Transverse colon (tissue), 4 donors: ENCODE measurements around the gene RCBTB1. TPM values are rescaled to one million over a fixed set of nuclear protein-coding genes. Genes with fewer than 3 reads are reported as not detected.

ENCODE experiments used
- DNase-seq: peaks from one replicate; pipeline ENCODE4 v3.0.0-alpha.2; 2019
- H3K27ac ChIP-seq, 4 donors: fragments of 200-600 bp; sonication (generic); 2 replicates each; pipeline ENCODE4 v1.5.1; 2016 to 2018; ENCODE audit warnings: inconsistent platforms in 4 of 4
- H3K27me3 ChIP-seq: fragments of 200-600 bp; sonication (generic); 2 replicates; pipeline ENCODE4 v1.5.1; 2017; ENCODE audit warnings: inconsistent platforms
- H3K36me3 ChIP-seq, 4 donors: fragments of 200-600 bp; sonication (generic); 2 replicates each; pipeline ENCODE4 v1.5.1; 2017 to 2019; ENCODE audit warnings: inconsistent platforms in 4 of 4
- H3K4me1 ChIP-seq, 4 donors: fragments of 200-600 bp; sonication (generic); 2 replicates each; pipeline ENCODE4 v1.5.1; 2017 to 2020; ENCODE audit warnings: inconsistent platforms in 4 of 4
- H3K4me3 ChIP-seq, 4 donors: fragments of 200-600 bp; sonication (generic); 1 replicate in 1 of 4; 2 replicates in 3 of 4; pipeline versions ENCODE4 v1.5.1 to v1.6.1; 2017 to 2019; ENCODE audit warnings: inconsistent platforms in 4 of 4
- H3K9me3 ChIP-seq, 2 donors: fragments of 200-600 bp; sonication (generic); 2 replicates each; pipeline ENCODE4 v1.5.1; 2017 to 2019; ENCODE audit warnings: inconsistent platforms in 2 of 2
- CTCF ChIP-seq, 5 experiments: fragments of 200-600 bp in 3 of 5; fragments of 450-650 bp in 2 of 5; sonication (generic) in 3 of 5; IDR thresholded peaks; 1 replicate in 2 of 5; 2 replicates in 3 of 5; pipeline ENCODE4 v1.5.1; 2016 to 2017; ENCODE audit warnings: antibody characterized with exemption in 5 of 5, inconsistent platforms in 3 of 5, mild to moderate bottlenecking in 2 of 5, moderate library complexity in 1 of 5
- EP300 ChIP-seq: sonication (generic); formaldehyde crosslinking; IDR thresholded peaks from one replicate; pipeline ENCODE4 v1.6.1; 2017; ENCODE audit warnings: antibody characterized with exemption, low read depth
- POLR2A ChIP-seq: fragments of 450-650 bp; IDR thresholded peaks from one replicate; pipeline ENCODE4 v1.6.1; 2016; ENCODE audit warnings: antibody characterized with exemption, mild to moderate bottlenecking, moderate library complexity
- POLR2AphosphoS5 ChIP-seq, 3 donors: sonication (generic); formaldehyde crosslinking; IDR thresholded peaks; one replicate each; pipeline ENCODE4 v1.6.1; 2016; ENCODE audit warnings: antibody characterized with exemption in 3 of 3
- WGBS, 2 donors: methylation state at CpG; one replicate each; pipeline ENCODE4 v1.1.5; 2018; ENCODE audit warnings: low coverage in 1 of 2; 5-methylcytosine and 5-hydroxymethylcytosine counted together
- in situ Hi-C, 4 donors: fragments of 200-750 bp; cut with MboI; loops; one replicate each; pipeline versions ENCODE4 v1.15.0 to v1.15.1; 2017; ENCODE audit warnings: low sequenced_read_pairs in 3 of 4, low pct_ligation_motif_present in 1 of 4, low pct_unique_long_range_greater_than_20kb in 1 of 4
- intact Hi-C: fragments of 100-400 bp; cut with DNase I; formaldehyde crosslinking; loops from one replicate; pipeline ENCODE4 v1.15.1; 2023; ENCODE audit warnings: low total_unique reads
- total RNA-seq, 4 donors: library from RNA; depleted of rRNA; stranded (reverse); fragments of >200 nt; gene quantifications; one replicate each; pipeline ENCODE4 v1.1.0, GENCODE V29; 2016

The RCBTB1 gene
- total RNA-seq, 4 donors from 2014 or later = 4.9 to 10.4 (median 7.7) TPM

DNA sequence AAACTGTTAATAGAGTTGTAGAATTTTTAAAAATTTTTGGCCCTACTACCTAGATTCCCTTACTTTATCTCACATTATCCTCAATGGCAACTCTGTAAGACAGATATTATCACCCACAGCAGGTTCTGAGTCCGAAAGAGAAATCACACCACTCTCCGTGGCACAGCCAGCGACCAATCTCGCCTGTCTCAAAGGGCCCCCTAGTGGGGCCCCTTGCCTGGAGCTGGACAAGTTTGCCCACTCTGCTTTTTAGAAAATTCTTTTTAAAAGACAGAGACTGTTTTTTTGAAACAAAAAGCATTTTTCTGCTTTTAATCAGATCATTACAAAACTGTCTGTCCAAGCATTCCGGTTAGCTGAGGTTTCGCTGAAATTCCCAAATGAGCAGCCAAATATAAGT lies 67.9 kb downstream of the RCBTB1 start:
- Histone ChIP-seq H3K4me3 (no peak overlapping the region), H3K9me3 (no peaks in the 10 kb centered on the region), H3K36me3 (peaks cover 0 to 30% (median 7%) of the 10 kb centered on the region in 4 donors), H3K27me3 (no peaks in the 10 kb centered on the region), H3K4me1 (no peaks in the 10 kb centered on the region), H3K27ac (no peak overlapping the region)
- TF ChIP-seq POLR2AphosphoS5 (IDR thresholded peaks at IDR 0.05) (no peak), CTCF (IDR thresholded peaks at IDR 0.05) (peak in 1 of 5 experiments; percentile 8), POLR2A (no peak)
- in situ Hi-C loops (no loop called here), intact Hi-C loops (no loop called here)
- WGBS, 2 donors = 85 to 88% methylated on average over 6 of the region's 6 CpGs
- no peak for DNase-seq

DNA sequence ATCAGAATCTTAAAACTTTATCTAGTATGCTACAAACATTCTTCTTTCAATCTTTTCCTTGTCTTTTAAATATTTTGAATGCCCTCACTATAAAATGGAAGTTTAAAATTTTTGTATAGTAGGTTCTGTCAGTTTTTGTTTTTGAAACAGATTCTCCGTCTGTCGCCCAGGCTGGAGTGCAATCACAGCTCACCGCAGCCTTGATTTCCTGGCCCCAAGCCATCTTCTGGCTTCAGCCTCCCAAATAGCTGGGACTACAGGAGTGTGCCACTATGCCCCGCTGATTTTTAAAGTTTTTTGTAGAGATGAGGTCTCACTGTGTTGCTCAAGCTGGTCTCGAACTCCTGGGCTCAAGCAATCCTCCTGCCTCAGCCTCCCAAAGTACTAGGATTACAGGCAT lies 68.9 kb downstream of the RCBTB1 start:
- WGBS, 2 donors = 95 to 100% methylated on average over 2 to 5 of the region's 5 CpGs
- H3K9me3 ChIP-seq = no peaks in the 10 kb centered on the region
- no peaks in the 10 kb centered on the region for H3K4me1 ChIP-seq
- DNase-seq = no peak
- peaks cover 0 to 30% (median 7%) of the 10 kb centered on the region in 4 donors for H3K36me3 ChIP-seq
- H3K4me3 ChIP-seq = no peak overlapping the region
- no peak overlapping the region for H3K27ac ChIP-seq
- in situ Hi-C loops = no loop called here
- intact Hi-C loops = no loop called here
- H3K27me3 ChIP-seq = no peaks in the 10 kb centered on the region
- TF ChIP-seq POLR2AphosphoS5 (IDR thresholded peaks at IDR 0.05) = no peak
- TF ChIP-seq POLR2A = no peak
- TF ChIP-seq CTCF (IDR thresholded peaks at IDR 0.05) = no peak
- no peak for TF ChIP-seq EP300

- TF ChIP-seq POLR2A (no peak), EP300 (no peak), POLR2AphosphoS5 (IDR thresholded peaks at IDR 0.05) (no peak), CTCF (IDR thresholded peaks at IDR 0.05) (no peak)
- intact Hi-C loops = no loop called here
- no peak overlapping the region for H3K27ac ChIP-seq
These were observed 72.8 kb downstream of the RCBTB1 start for GRCh38 chr13:49512578-49512977.

GRCh38 chr13:49503951-49504350 lies 81.4 kb downstream of the RCBTB1 start:
- in situ Hi-C loops = no loop called here
- no peak overlapping the region for H3K27ac ChIP-seq
- no peak overlapping the region for H3K4me3 ChIP-seq
- intact Hi-C loops = no loop called here
- DNase-seq = no peak
- peaks cover 0 to 4% (median 0%) of the 10 kb centered on the region in 4 donors for H3K36me3 ChIP-seq
- H3K9me3 ChIP-seq = no peaks in the 10 kb centered on the region
- no peak for TF ChIP-seq POLR2AphosphoS5 (IDR thresholded peaks at IDR 0.05)
- no peak for TF ChIP-seq POLR2A
- no peak for TF ChIP-seq EP300
- no peak for TF ChIP-seq CTCF (IDR thresholded peaks at IDR 0.05)
- no peaks in the 10 kb centered on the region for H3K27me3 ChIP-seq
- 91 to 100% methylated on average over 2 to 3 of the region's 3 CpGs for WGBS, 2 donors
- H3K4me1 ChIP-seq = peaks cover 0 to 9% (median 0%) of the 10 kb centered on the region in 4 donors

More at GRCh38 chr13:49512578-49512977, 72.8 kb downstream of the RCBTB1 start:
- peaks cover 0 to 22% (median 9%) of the 10 kb centered on the region in 4 donors for H3K36me3 ChIP-seq
- H3K4me1 ChIP-seq = no peaks in the 10 kb centered on the region
- no peaks in the 10 kb centered on the region for H3K27me3 ChIP-seq
- 68 to 85% methylated on average over 2 of the region's 2 CpGs for whole genome bisulfite sequencing, 2 donors
- in situ Hi-C loops = no loop called here
- no peak overlapping the region for H3K4me3 ChIP-seq
- H3K9me3 ChIP-seq = no peaks in the 10 kb centered on the region
- DNase-seq = no peak
